H9 (cell line): Measurements from ENCODE around the gene CACNA1G. TPM values are rescaled to one million over a fixed set of nuclear protein-coding genes. Genes with fewer than 3 reads are reported as not detected.

Source experiments
- DNase-seq: peaks from one replicate; pipeline ENCODE4 v3.0.0-alpha.2; 2017
- H2AFZ ChIP-seq: one replicate; pipeline ENCODE4 v1.6.1; 2013; ENCODE audit warnings: mild to moderate bottlenecking, low read length, control low read depth, moderate library complexity
- H2AK5ac ChIP-seq: 2 replicates; pipeline ENCODE4 v1.6.1; 2013; ENCODE audit warnings: low read length, control low read depth, mixed read lengths; ENCODE audit not compliant: insufficient read length
- H2BK120ac ChIP-seq: one replicate; pipeline ENCODE4 v1.6.1; 2013; ENCODE audit warnings: low read depth, mild to moderate bottlenecking, low read length, control low read depth, inconsistent platforms; ENCODE audit not compliant: poor library complexity, severe bottlenecking
- H2BK12ac ChIP-seq: 2 replicates; pipeline ENCODE4 v1.6.1; 2013; ENCODE audit warnings: low read length, control low read depth, mixed read lengths, low read depth; ENCODE audit not compliant: insufficient read length
- H2BK15ac ChIP-seq: 2 replicates; pipeline ENCODE4 v1.6.1; 2013; ENCODE audit warnings: low read depth, low read length, control low read depth
- H2BK20ac ChIP-seq: one replicate; pipeline ENCODE4 v1.6.1; 2013; ENCODE audit warnings: low read depth, mild to moderate bottlenecking, low read length, control low read depth, inconsistent platforms; ENCODE audit not compliant: poor library complexity, severe bottlenecking
- H2BK5ac ChIP-seq: 2 replicates; pipeline ENCODE4 v1.6.1; 2013; ENCODE audit warnings: low read length, control low read depth, mixed read lengths; ENCODE audit not compliant: insufficient read length
- H3K14ac ChIP-seq: 2 replicates; pipeline ENCODE4 v1.6.1; 2013; ENCODE audit warnings: low read length, control low read depth; ENCODE audit not compliant: insufficient read depth
- H3K18ac ChIP-seq: 2 replicates; pipeline ENCODE4 v1.6.1; 2013; ENCODE audit warnings: low read depth, mild to moderate bottlenecking, mixed read lengths, low read length, control low read depth; ENCODE audit not compliant: insufficient read length
- H3K23ac ChIP-seq: 2 replicates; pipeline ENCODE4 v1.6.1; 2013; ENCODE audit warnings: low read length, control low read depth, mixed read lengths, low read depth; ENCODE audit not compliant: insufficient read length
- H3K23me2 ChIP-seq: 2 replicates; pipeline ENCODE4 v1.6.1; 2013; ENCODE audit warnings: low read depth, mild to moderate bottlenecking, mixed read lengths, low read length, control low read depth; ENCODE audit not compliant: insufficient read length, poor library complexity, severe bottlenecking
- H3K27ac ChIP-seq: 2 replicates; pipeline ENCODE4 v1.5.1; 2013; ENCODE audit warnings: low read length, control low read depth, mixed read lengths, low read depth; ENCODE audit not compliant: insufficient read length
- H3K27me3 ChIP-seq: 2 replicates; pipeline ENCODE4 v1.6.1; 2013; ENCODE audit warnings: low read length, control low read depth, inconsistent platforms; ENCODE audit not compliant: insufficient read depth
- H3K4ac ChIP-seq: 2 replicates; pipeline ENCODE4 v1.6.1; 2013; ENCODE audit warnings: low read depth, mild to moderate bottlenecking, control low read depth, inconsistent platforms, low read length, moderate library complexity
- H3K4me1 ChIP-seq: 2 replicates; pipeline ENCODE4 v1.6.1; 2013; ENCODE audit warnings: low read length, control low read depth, inconsistent platforms; ENCODE audit not compliant: insufficient read depth
- H3K4me2 ChIP-seq: 2 replicates; pipeline ENCODE4 v1.6.1; 2013; ENCODE audit warnings: low read length, control low read depth, mixed read lengths; ENCODE audit not compliant: insufficient read length, insufficient read depth
- H3K56ac ChIP-seq: 2 replicates; pipeline ENCODE4 v1.6.1; 2013; ENCODE audit warnings: low read depth, mild to moderate bottlenecking, mixed read lengths, low read length, control low read depth; ENCODE audit not compliant: insufficient read length
- H3K79me1 ChIP-seq: 2 replicates; pipeline ENCODE4 v1.6.1; 2013; ENCODE audit warnings: low read depth, mild to moderate bottlenecking, moderate library complexity, low read length, control low read depth, inconsistent platforms; ENCODE audit not compliant: insufficient read depth, poor library complexity, severe bottlenecking
- H3K79me2 ChIP-seq: 2 replicates; pipeline ENCODE4 v1.6.1; 2013; ENCODE audit warnings: low read length, control low read depth, inconsistent platforms; ENCODE audit not compliant: insufficient read depth
- H3K9ac ChIP-seq: 2 replicates; pipeline ENCODE4 v1.6.1; 2013; ENCODE audit warnings: low read length, control low read depth, mixed read lengths; ENCODE audit not compliant: insufficient read length; ENCODE audit errors: extremely low read depth
- H3K9me3 ChIP-seq: one replicate; pipeline ENCODE4 v1.6.1; 2013; ENCODE audit warnings: low read depth, low read length, inconsistent platforms; ENCODE audit not compliant: control insufficient read depth
- H3T11ph ChIP-seq: one replicate; pipeline ENCODE4 v1.6.1; 2013; ENCODE audit warnings: mild to moderate bottlenecking, low read length, control low read depth, inconsistent platforms
- H4K20me1 ChIP-seq: one replicate; pipeline ENCODE4 v1.6.1; 2013; ENCODE audit not compliant: control insufficient read depth, insufficient read length, insufficient read depth
- H4K5ac ChIP-seq: 2 replicates; pipeline ENCODE4 v1.6.1; 2013; ENCODE audit warnings: low read depth, mild to moderate bottlenecking, mixed read lengths, low read length, control low read depth; ENCODE audit not compliant: insufficient read length
- H4K8ac ChIP-seq: replicated peaks from 2 replicates; pipeline ENCODE4 v1.6.1; 2013; ENCODE audit warnings: low read length, control low read depth, mixed read lengths, low read depth; ENCODE audit not compliant: insufficient read length
- H4K91ac ChIP-seq: 2 replicates; pipeline ENCODE4 v1.6.1; 2013; ENCODE audit warnings: low read depth, mild to moderate bottlenecking, moderate library complexity, mixed read lengths, low read length, control low read depth; ENCODE audit not compliant: insufficient read length
- H3K27ac Mint-ChIP-seq, 3 experiments: 2 replicates in 2 of 3; 3 replicates in 1 of 3; pipeline ENCODE4 v1.8.0; 2020 to 2021; ENCODE audit warnings: mixed read lengths in 3 of 3, mild to moderate bottlenecking in 1 of 3, moderate library complexity in 1 of 3
- H3K27me3 Mint-ChIP-seq: 2 replicates; pipeline ENCODE4 v1.8.0; 2021; ENCODE audit warnings: low read depth, mild to moderate bottlenecking, moderate library complexity, mixed read lengths
- H3K36me3 Mint-ChIP-seq, 3 experiments: 2 replicates in 2 of 3; 3 replicates in 1 of 3; pipeline ENCODE4 v1.8.0; 2020 to 2021; ENCODE audit warnings: low read depth in 3 of 3, mixed read lengths in 3 of 3; ENCODE audit not compliant: insufficient read depth in 1 of 3
- H3K4me1 Mint-ChIP-seq, 2 experiments: 2 replicates each; pipeline ENCODE4 v1.8.0; 2020; ENCODE audit warnings: mixed read lengths in 2 of 2
- H3K4me3 Mint-ChIP-seq, 2 experiments: 2 replicates in 1 of 2; 3 replicates in 1 of 2; pipeline ENCODE4 v1.8.0; 2020 to 2021; ENCODE audit warnings: mild to moderate bottlenecking in 2 of 2, mixed read lengths in 2 of 2, moderate library complexity in 1 of 2
- H3K9me3 Mint-ChIP-seq, 2 experiments: 2 replicates in 1 of 2; 3 replicates in 1 of 2; pipeline ENCODE4 v1.8.0; 2020; ENCODE audit warnings: mild to moderate bottlenecking in 2 of 2, mixed read lengths in 2 of 2, moderate library complexity in 1 of 2
- WGBS: extraction: QIAGEN DNeasy Blood & Tissue Kit; methylation state at CpG from one replicate; pipeline ENCODE4 v1.1.7; 2013; ENCODE audit warnings: missing lambda C conversion rate, low lambda C conversion rate, mixed read lengths; ENCODE audit not compliant: insufficient read length; ENCODE audit errors: extremely low coverage; 5-methylcytosine and 5-hydroxymethylcytosine counted together
- total RNA-seq: library from RNA; stranded (reverse); gene quantifications from 2 replicates; pipeline ENCODE4 v1.2.1, GENCODE V29; 2021
- TF ChIP-seq, protein P1 (sequence below): fragments of 200-600 bp; sonication (generic); conservative IDR thresholded peaks from 3 replicates; pipeline ENCODE4 v1.8.0; 2021; ENCODE audit warnings: antibody characterized with exemption, mild to moderate bottlenecking

The CACNA1G gene
- total RNA-seq, 1 experiment from 2014 or later, result 1.5 TPM

DNA sequence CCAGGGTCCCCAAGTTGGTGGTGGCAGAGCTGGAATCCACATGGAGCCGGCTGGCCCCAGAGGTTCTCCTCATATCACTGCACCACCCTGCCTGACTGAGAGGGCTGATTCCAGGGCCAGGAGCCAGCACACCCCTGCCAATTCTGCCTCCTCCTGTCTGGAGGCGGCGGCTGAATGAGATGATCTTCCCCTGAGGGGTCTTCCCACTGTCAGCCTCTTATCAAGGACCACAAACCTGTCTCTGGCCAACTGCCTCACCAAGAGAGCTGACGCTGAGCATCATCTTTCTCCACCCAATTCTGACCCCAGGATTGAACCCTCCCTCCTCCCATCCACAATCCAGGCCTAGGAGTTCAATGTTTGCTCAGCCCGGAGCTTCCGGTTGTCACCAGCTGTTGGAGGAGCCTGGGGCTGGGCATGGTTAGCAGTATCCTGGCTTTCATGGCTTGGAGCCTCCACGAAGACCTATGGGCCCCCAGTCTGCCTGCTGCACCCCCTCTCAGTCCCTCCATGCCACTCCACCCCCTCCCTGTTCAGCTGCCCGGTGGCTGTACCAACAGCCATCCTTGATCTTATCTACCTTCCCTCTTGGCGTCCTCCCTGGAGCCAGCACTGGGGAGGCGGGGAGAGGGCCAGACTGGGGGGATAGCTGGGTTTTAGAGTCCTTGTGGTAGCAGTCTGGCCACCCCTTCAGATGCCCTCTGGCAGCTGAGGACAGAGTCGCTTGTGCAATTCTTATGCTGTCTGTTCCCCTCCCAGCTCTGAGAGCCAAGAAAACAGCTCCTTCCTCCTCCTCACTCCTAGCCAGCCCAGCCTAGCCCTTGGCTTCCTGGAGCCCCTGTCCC, 99.7 kb downstream of the CACNA1G start:
- H4K91ac ChIP-seq, result no peak overlapping the region
- no peaks in the 10 kb centered on the region; a peak in 1 of 7 replicates for H3K36me3 Mint-ChIP-seq
- no peak for DNase-seq
- no peak overlapping the region for H3K18ac ChIP-seq
- peaks cover 6% of the 10 kb centered on the region; the same call in 1 of the 2 replicates for H3K4me1 ChIP-seq
- no peak overlapping the region for H2BK12ac ChIP-seq
- no peak overlapping the region for H3K23ac ChIP-seq
- no peak overlapping the region for H3T11ph ChIP-seq
- H2BK120ac ChIP-seq, result no peak overlapping the region
- no peak overlapping the region for H4K5ac ChIP-seq
- H3K9me3 Mint-ChIP-seq, result no peaks in the 10 kb centered on the region
- H3K9me3 ChIP-seq, result no peaks in the 10 kb centered on the region
- H3K4ac ChIP-seq, result no peak overlapping the region
- H3K4me1 Mint-ChIP-seq, result peaks cover 25 to 27% of the 10 kb centered on the region in 2 experiments
- H3K14ac ChIP-seq, result no peak overlapping the region
- no peak overlapping the region for H2BK15ac ChIP-seq
- H4K8ac ChIP-seq, result no peak overlapping the region
- no peak overlapping the region for H3K27ac ChIP-seq
- no peaks in the 10 kb centered on the region for H3K23me2 ChIP-seq
- no peaks in the 10 kb centered on the region for H3K79me2 ChIP-seq
- H3K9ac ChIP-seq, result no peak overlapping the region
- TF ChIP-seq, protein P1, sequence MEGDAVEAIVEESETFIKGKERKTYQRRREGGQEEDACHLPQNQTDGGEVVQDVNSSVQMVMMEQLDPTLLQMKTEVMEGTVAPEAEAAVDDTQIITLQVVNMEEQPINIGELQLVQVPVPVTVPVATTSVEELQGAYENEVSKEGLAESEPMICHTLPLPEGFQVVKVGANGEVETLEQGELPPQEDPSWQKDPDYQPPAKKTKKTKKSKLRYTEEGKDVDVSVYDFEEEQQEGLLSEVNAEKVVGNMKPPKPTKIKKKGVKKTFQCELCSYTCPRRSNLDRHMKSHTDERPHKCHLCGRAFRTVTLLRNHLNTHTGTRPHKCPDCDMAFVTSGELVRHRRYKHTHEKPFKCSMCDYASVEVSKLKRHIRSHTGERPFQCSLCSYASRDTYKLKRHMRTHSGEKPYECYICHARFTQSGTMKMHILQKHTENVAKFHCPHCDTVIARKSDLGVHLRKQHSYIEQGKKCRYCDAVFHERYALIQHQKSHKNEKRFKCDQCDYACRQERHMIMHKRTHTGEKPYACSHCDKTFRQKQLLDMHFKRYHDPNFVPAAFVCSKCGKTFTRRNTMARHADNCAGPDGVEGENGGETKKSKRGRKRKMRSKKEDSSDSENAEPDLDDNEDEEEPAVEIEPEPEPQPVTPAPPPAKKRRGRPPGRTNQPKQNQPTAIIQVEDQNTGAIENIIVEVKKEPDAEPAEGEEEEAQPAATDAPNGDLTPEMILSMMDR, result no peak
- no peak overlapping the region for H2BK20ac ChIP-seq
- H4K20me1 ChIP-seq, result no peaks in the 10 kb centered on the region
- no CpG with 5 or more reads among the region's 11 CpGs for WGBS
- H3K27ac Mint-ChIP-seq, result peak overlapping the region in 1 of 3 experiments; percentile 95; a peak in 2 of 7 replicates
- H3K27me3 Mint-ChIP-seq, result peaks cover 10% of the 10 kb centered on the region
- no peak overlapping the region for H2AK5ac ChIP-seq
- H3K79me1 ChIP-seq, result no peaks in the 10 kb centered on the region
- H2AFZ ChIP-seq, result no peak overlapping the region
- no peak overlapping the region; a peak in 1 of 5 replicates for H3K4me3 Mint-ChIP-seq
- H3K56ac ChIP-seq, result no peak overlapping the region
- H3K4me2 ChIP-seq, result no peak overlapping the region
- H2BK5ac ChIP-seq, result no peak overlapping the region
- H3K27me3 ChIP-seq, result no peaks in the 10 kb centered on the region
